HG02588 (cell line): ENCODE measurements around the gene PRR5.
A peak's percentile ranks its signal among the peaks of the same experiment; 100 is the strongest.

Source experiments
- ATAC-seq: cut with Tn5 transposase; IDR thresholded peaks from one replicate; pipeline ENCODE4 v1.9.1; 2021; ENCODE audit warnings: mild to moderate bottlenecking, moderate library complexity; ENCODE audit not compliant: unreplicated experiment

Gene PRR5

GRCh38 chr22:44691796-44692661 lies 10.0 kb upstream of the PRR5 start:
- no peak for ATAC-seq

DNA sequence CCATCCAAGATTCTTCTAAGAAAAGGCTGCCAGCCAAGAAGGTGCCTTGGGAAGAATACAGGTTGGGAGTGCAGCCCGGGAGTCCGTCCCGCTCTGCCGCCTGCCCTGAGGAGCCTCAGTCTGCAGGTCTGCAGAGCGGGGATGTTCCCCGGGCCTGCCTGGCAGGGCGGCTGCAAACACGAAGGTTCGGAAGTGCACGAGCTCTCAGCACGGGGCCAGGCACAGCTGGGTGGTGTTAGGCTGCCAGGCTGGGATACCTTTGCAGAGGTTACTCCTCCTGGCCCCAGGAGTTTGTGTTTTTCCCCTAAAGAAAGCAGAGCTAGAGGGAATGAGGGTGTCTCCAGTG lies 9.4 kb upstream of the PRR5 start:
- ATAC-seq: no peak

DNA sequence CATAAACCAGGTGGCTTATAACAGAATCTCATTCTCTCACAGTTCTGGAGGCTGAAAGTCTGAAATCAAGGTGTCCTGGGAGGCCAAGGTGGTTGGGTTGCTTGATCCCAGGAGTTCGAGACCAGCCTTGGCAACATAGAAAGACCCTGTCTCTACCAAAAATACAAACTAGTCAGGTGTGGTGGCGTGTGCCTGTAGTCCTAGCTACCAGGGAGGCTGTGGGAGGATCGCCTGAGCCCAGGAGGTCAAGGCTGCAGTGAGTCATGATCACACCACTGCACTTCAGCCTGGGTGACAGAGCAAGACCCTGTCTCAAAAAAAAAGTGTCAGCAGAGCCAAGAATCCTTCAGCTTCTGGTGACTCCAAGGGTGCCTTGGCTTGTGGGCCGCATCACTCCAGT lies 8.9 kb upstream of the PRR5 start:
- no peak for ATAC-seq

DNA sequence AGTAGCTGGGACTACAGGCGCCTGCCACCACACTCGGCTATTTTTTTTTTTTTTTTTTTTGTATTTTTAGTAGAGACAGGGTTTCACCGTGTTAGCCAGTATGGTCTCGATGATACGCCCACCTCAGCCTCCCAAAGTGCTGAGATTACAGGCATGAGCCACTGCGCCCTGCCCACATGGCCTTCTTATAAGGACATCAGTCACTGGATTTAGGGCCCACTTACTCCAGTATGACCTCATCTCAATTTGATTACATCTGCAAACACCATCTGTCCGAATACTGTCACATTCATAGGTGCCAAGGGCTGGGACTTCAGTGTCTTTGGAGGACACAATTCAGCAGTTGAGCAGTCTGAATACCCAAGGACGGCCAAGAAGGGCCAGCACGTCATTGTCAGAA lies 8.2 kb upstream of the PRR5 start:
- no peak for ATAC-seq

GRCh38 chr22:44697423-44698141 lies 4.4 kb upstream of the PRR5 start:
- ATAC-seq: peak; percentile 35

GRCh38 chr22:44698531-44699421 lies 3.2 kb upstream of the PRR5 start:
- no peak for ATAC-seq

DNA sequence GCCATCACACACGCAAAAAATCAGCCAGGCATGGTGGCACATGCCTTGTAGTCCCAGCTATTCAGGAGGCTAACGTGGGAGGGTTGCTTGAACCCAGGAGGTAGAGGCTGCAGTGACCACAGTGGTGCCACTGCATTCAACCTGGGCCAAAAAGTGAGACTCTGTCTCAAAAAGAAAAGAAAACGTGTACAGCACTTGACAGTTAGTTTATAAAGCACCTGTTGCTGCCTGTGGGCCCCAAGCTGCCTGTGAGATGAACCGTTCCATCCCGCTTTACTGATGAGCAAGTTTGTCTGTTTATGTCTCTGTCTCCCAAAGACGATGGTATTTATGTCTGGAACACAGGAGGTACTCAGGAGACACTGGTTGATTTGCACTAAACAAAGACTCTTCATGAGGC lies 1.5 kb upstream of the PRR5 start:
- ATAC-seq: no peak

DNA sequence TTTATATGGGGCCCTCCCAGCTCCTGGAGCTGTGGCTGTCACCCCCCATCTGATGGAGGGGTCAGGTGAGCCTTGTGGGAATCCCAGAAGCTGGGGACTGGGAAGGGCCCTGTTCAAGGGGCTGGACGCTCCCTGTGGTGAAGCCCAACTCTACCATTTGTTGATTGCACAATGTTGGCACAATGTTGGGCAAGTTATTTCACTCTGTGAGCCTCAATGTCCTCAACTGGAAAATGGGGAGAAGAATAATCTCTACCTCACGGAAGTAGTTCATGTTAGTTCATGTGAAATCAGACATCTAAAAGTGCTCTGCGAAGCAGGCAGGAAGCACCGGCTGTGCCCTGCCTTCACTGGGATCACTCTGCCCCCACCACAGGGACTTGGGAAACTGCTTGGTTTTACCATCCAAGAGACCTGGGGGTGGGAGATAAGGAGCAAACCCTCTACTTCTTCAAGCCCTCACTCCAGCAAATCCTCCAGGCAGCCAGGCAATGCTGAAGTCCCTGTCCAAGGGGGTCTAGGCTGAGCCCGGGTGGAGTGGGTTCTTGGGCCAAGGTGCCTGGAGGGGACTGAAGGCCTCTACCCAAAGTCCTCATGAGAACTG lies 715 bp upstream of the PRR5 start:
- ATAC-seq: no peak

GRCh38 chr22:44702479-44703198 lies 635 bp downstream of the PRR5 start:
- ATAC-seq: peak; percentile 23

- no peak for ATAC-seq
Measured at GRCh38 chr22:44703255-44703870, 1.4 kb downstream of the PRR5 start.

- no peak for ATAC-seq
Measured at GRCh38 chr22:44704159-44705021, 2.4 kb downstream of the PRR5 start.

DNA sequence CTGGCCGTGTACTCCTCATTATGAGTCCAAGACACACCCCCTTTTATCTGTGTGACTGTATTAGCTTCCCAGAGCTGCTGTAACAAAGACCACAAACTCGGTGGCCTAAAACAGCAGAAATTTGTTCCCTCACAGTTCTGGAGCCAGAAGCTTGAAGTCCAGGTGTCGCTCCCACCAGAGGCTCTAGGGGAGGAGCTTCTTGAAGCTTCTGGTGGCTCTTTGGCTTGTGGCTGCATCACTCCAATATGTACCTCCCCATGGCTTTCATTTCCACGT lies 3.0 kb downstream of the PRR5 start:
- ATAC-seq: no peak

DNA sequence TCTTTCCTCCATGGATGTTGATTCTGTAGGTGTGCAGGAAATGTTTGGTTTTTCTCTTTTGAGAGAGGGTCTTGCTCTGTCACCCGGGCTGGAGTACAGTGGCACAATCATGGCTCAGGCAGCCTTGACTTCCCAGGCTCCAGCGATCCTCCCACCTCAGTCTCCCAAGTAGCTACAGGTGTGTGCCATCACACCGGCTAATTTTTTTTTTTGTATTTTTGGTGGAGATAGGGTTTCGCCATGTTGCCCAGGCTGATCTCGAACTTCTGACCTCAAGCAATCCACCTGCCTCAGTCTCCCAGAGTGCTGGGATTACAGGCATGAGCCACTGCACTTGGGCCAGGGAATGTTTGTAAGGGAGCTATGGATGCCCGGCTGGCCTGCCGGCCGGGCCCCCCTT lies 4.5 kb downstream of the PRR5 start:
- no peak for ATAC-seq

- no peak for ATAC-seq
Measured at GRCh38 chr22:44707178-44707577, 5.2 kb downstream of the PRR5 start.

DNA sequence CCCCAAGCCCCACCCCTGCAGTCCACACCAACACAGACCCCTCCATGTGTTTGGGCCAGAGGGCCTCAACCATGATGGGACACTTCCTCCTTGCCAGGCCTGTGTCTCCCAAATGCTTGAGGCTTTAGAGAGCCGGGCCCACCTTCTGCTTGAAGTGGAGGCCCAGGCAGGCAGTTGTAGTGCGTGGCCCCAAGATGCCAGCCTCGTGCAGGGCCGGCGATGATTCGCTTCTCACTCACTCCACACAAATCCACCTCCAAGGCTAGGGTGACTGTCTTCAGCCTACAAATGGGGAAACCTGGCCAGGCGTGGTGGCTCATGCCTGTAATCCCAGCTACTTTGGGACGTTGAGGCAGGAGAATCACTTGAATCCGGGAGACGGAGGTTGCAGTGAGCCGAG lies 5.7 kb downstream of the PRR5 start:
- ATAC-seq: no peak

DNA sequence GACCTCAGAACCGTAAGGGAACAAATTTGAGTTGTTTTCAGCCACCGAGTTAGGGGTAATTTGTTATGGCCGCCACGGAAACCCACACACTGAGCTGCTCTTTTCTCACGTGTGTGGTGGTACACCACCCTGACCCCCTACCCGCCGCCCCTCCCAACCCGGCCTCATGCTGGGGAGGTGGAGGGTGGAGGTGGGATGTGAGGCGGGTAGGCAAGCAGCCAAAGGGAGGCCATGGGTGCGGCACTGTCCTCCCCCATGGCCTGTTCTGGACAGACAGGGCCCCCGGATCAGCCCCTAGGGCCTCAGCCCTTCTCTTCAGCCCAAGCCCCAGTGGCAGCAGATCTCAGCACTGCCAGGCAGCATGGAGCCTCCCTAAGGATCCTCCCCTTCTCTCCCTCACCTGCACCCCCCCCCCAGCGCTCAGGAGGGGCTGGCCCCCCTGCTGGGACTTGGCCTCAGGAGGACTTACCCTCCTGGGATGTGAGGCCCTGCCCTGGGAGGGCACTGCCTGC lies 7.9 kb downstream of the PRR5 start:
- no peak for ATAC-seq

- no peak for ATAC-seq
Measured at GRCh38 chr22:44710474-44711240, 8.7 kb downstream of the PRR5 start.

- no peak for ATAC-seq
Measured at GRCh38 chr22:44711241-44711560, 9.2 kb downstream of the PRR5 start.
